HG02642 (cell line): Measurements from ENCODE around the gene NKX2-1.
"Not testable (repeated sequence)": the region's sequence is repeated elsewhere in the genome, so short reads cannot be mapped to it uniquely, and the experiment has no call there.

Source experiments
- ATAC-seq: cut with Tn5 transposase; IDR thresholded peaks from one replicate; pipeline ENCODE4 v1.9.1; 2021; ENCODE audit warnings: mild to moderate bottlenecking; ENCODE audit not compliant: unreplicated experiment, poor library complexity

Gene NKX2-1

GRCh38 chr14:36506732-36507614, 13.1 kb downstream of the NKX2-1 start:
- ATAC-seq: no peak

GRCh38 chr14:36505892-36506731, 13.9 kb downstream of the NKX2-1 start:
- ATAC-seq: no peak

GRCh38 chr14:36505181-36505815, 14.7 kb downstream of the NKX2-1 start:
- no peak for ATAC-seq

- ATAC-seq: no peak
Measured at GRCh38 chr14:36504771-36505175, 15.3 kb downstream of the NKX2-1 start.

- ATAC-seq: no peak
Measured at GRCh38 chr14:36503771-36504741, 16.0 kb downstream of the NKX2-1 start.

- no peak for ATAC-seq
Measured at GRCh38 chr14:36502558-36503508, 17.2 kb downstream of the NKX2-1 start.

- ATAC-seq: no peak
Measured at GRCh38 chr14:36498938-36499337, 21.1 kb downstream of the NKX2-1 start.

- ATAC-seq: no peak
Measured at GRCh38 chr14:36496346-36496745, 23.7 kb downstream of the NKX2-1 start.

- ATAC-seq: no peak
Measured at GRCh38 chr14:36495666-36496065, 24.4 kb downstream of the NKX2-1 start.

GRCh38 chr14:36493761-36494160, 26.3 kb downstream of the NKX2-1 start:
- no peak for ATAC-seq

- no peak for ATAC-seq
Measured at GRCh38 chr14:36485773-36486172, 34.3 kb downstream of the NKX2-1 start.

GRCh38 chr14:36479344-36479743, 40.7 kb downstream of the NKX2-1 start:
- ATAC-seq: no peak

- ATAC-seq: no peak
Measured at GRCh38 chr14:36478782-36479181, 41.2 kb downstream of the NKX2-1 start.

- no peak for ATAC-seq
Measured at GRCh38 chr14:36477266-36477665, 42.8 kb downstream of the NKX2-1 start.

- ATAC-seq: not testable (repeated sequence)
Measured at GRCh38 chr14:36476061-36476460, 44.0 kb downstream of the NKX2-1 start.

GRCh38 chr14:36474593-36474992, 45.4 kb downstream of the NKX2-1 start:
- no peak for ATAC-seq

- no peak for ATAC-seq
Measured at GRCh38 chr14:36471431-36471830, 48.6 kb downstream of the NKX2-1 start.

- ATAC-seq: no peak
Measured at GRCh38 chr14:36467332-36467731, 52.7 kb downstream of the NKX2-1 start.
